Trophoblast cell (in vitro differentiated cells and primary cell): ENCODE data around the gene ALS2CL.

ENCODE experiments used
- DNase-seq, 2 donors: peaks; one replicate each; pipeline ENCODE4 v3.0.0-alpha.2; 2016
- H2AFZ ChIP-seq: 2 replicates; pipeline ENCODE4 v1.6.1; 2013; ENCODE audit warnings: low read length, moderate library complexity, mild to moderate bottlenecking; ENCODE audit not compliant: insufficient read depth, poor library complexity
- H2AK5ac ChIP-seq: 2 replicates; pipeline ENCODE4 v1.6.1; 2013; ENCODE audit warnings: mild to moderate bottlenecking, low read length
- H2BK120ac ChIP-seq: 2 replicates; pipeline ENCODE4 v1.6.1; 2013; ENCODE audit warnings: low read length, mild to moderate bottlenecking, moderate library complexity; ENCODE audit not compliant: insufficient read depth, poor library complexity
- H2BK12ac ChIP-seq: 2 replicates; pipeline ENCODE4 v1.6.1; 2013; ENCODE audit warnings: mild to moderate bottlenecking, low read length, moderate library complexity
- H2BK5ac ChIP-seq: 2 replicates; pipeline ENCODE4 v1.6.1; 2013; ENCODE audit warnings: low read length, low read depth, moderate library complexity, mild to moderate bottlenecking; ENCODE audit not compliant: poor library complexity
- H3K14ac ChIP-seq: 2 replicates; pipeline ENCODE4 v1.6.1; 2013; ENCODE audit warnings: mild to moderate bottlenecking, low read length
- H3K18ac ChIP-seq: 2 replicates; pipeline ENCODE4 v1.6.1; 2013; ENCODE audit warnings: mild to moderate bottlenecking, low read length
- H3K23ac ChIP-seq: 2 replicates; pipeline ENCODE4 v1.6.1; 2013; ENCODE audit warnings: low read length
- H3K27ac ChIP-seq: 2 replicates; pipeline ENCODE4 v1.5.1; 2013; ENCODE audit warnings: low read depth, mild to moderate bottlenecking, inconsistent platforms, low read length, moderate library complexity
- H3K27me3 ChIP-seq: 2 replicates; pipeline ENCODE4 v1.6.1; 2013; ENCODE audit warnings: inconsistent platforms, mild to moderate bottlenecking, low read length, moderate library complexity; ENCODE audit not compliant: insufficient read depth
- H3K36me3 ChIP-seq, 2 experiments: 1 replicate in 1 of 2; 2 replicates in 1 of 2; pipeline ENCODE4 v1.6.1; 2013; ENCODE audit warnings: low read length in 2 of 2, mild to moderate bottlenecking in 2 of 2, moderate library complexity in 1 of 2; ENCODE audit not compliant: insufficient read depth in 2 of 2, control insufficient read depth in 1 of 2
- H3K4ac ChIP-seq: 2 replicates; pipeline ENCODE4 v1.6.1; 2013; ENCODE audit warnings: low read depth, mild to moderate bottlenecking, low read length, moderate library complexity
- H3K4me1 ChIP-seq, 2 experiments: 1 replicate in 1 of 2; 2 replicates in 1 of 2; pipeline ENCODE4 v1.6.1; 2013; ENCODE audit warnings: low read length in 2 of 2, mild to moderate bottlenecking in 2 of 2, moderate library complexity in 1 of 2; ENCODE audit not compliant: insufficient read depth in 2 of 2, control insufficient read depth in 1 of 2
- H3K4me2 ChIP-seq: 2 replicates; pipeline ENCODE4 v1.6.1; 2013; ENCODE audit warnings: inconsistent platforms, mild to moderate bottlenecking, low read length, moderate library complexity
- H3K4me3 ChIP-seq: 2 replicates; pipeline ENCODE4 v1.5.1; 2013; ENCODE audit warnings: mild to moderate bottlenecking, low read depth, low read length, inconsistent platforms
- H3K79me1 ChIP-seq: one replicate; pipeline ENCODE4 v1.6.1; 2013; ENCODE audit warnings: low read length
- H3K79me2 ChIP-seq: 2 replicates; pipeline ENCODE4 v1.6.1; 2013; ENCODE audit warnings: low read length, mild to moderate bottlenecking; ENCODE audit not compliant: control insufficient read depth, insufficient read depth, poor library complexity
- H3K9ac ChIP-seq: 2 replicates; pipeline ENCODE4 v1.6.1; 2013; ENCODE audit warnings: mild to moderate bottlenecking, low read length
- H3K9me3 ChIP-seq: 2 replicates; pipeline ENCODE4 v1.6.1; 2013; ENCODE audit warnings: low read depth, mild to moderate bottlenecking, control low read depth, inconsistent platforms, low read length; ENCODE audit not compliant: insufficient read depth
- H4K12ac ChIP-seq: 2 replicates; pipeline ENCODE4 v1.6.1; 2013; ENCODE audit warnings: low read depth, mild to moderate bottlenecking, low read length, moderate library complexity
- H4K8ac ChIP-seq: 2 replicates; pipeline ENCODE4 v1.6.1; 2013; ENCODE audit warnings: low read depth, mild to moderate bottlenecking, low read length, moderate library complexity
- H4K91ac ChIP-seq: one replicate; pipeline ENCODE4 v1.6.1; 2013; ENCODE audit warnings: low read depth, mild to moderate bottlenecking, low read length, moderate library complexity
- WGBS: extraction: QIAGEN DNeasy Blood & Tissue Kit; methylation state at CpG from one replicate; pipeline ENCODE4 v1.1.7; 2013; ENCODE audit warnings: missing lambda C conversion rate; ENCODE audit not compliant: insufficient read length, insufficient coverage; ENCODE audit errors: extremely low coverage; 5-methylcytosine and 5-hydroxymethylcytosine counted together

The ALS2CL gene

GRCh38 chr3:46724424-46724823 is 30.9 kb upstream of the ALS2CL start:
- DNase-seq = no peak
- H3K4ac ChIP-seq = no peak overlapping the region
- no peaks in the 10 kb centered on the region for H3K79me2 ChIP-seq
- no peak overlapping the region for H2AK5ac ChIP-seq
- H3K9me3 ChIP-seq = no peaks in the 10 kb centered on the region
- H3K27ac ChIP-seq = no peak overlapping the region
- H2AFZ ChIP-seq = no peak overlapping the region
- H4K8ac ChIP-seq = no peak overlapping the region
- H3K18ac ChIP-seq = no peak overlapping the region
- H2BK12ac ChIP-seq = no peak overlapping the region
- H2BK120ac ChIP-seq = no peak overlapping the region
- WGBS = no CpG with 5 or more reads among the region's 4 CpGs
- no peak overlapping the region for H3K9ac ChIP-seq
- no peak overlapping the region for H3K14ac ChIP-seq
- H2BK5ac ChIP-seq = no peak overlapping the region
- no peak overlapping the region for H3K4me2 ChIP-seq
- H3K4me1 ChIP-seq = no peaks in the 10 kb centered on the region
- H3K27me3 ChIP-seq = no peaks in the 10 kb centered on the region
- H4K91ac ChIP-seq = no peak overlapping the region
- no peak overlapping the region for H3K23ac ChIP-seq
- no peaks in the 10 kb centered on the region for H3K36me3 ChIP-seq
- no peaks in the 10 kb centered on the region for H3K79me1 ChIP-seq
- no peak overlapping the region for H4K12ac ChIP-seq
- H3K4me3 ChIP-seq = no peak overlapping the region

GRCh38 chr3:46722443-46722842 is 29.0 kb upstream of the ALS2CL start:
- no peak overlapping the region for H4K91ac ChIP-seq
- H2BK12ac ChIP-seq = no peak overlapping the region
- H3K27me3 ChIP-seq = no peaks in the 10 kb centered on the region
- no peak overlapping the region for H3K4me3 ChIP-seq
- H3K18ac ChIP-seq = no peak overlapping the region
- no peak overlapping the region for H2BK120ac ChIP-seq
- H3K36me3 ChIP-seq = no peaks in the 10 kb centered on the region
- H3K27ac ChIP-seq = no peak overlapping the region
- WGBS = no CpG with 5 or more reads among the region's 5 CpGs
- H3K9ac ChIP-seq = no peak overlapping the region
- H3K79me2 ChIP-seq = no peaks in the 10 kb centered on the region
- no peaks in the 10 kb centered on the region for H3K4me1 ChIP-seq
- H2BK5ac ChIP-seq = no peak overlapping the region
- H4K8ac ChIP-seq = no peak overlapping the region
- H3K9me3 ChIP-seq = no peaks in the 10 kb centered on the region
- H3K23ac ChIP-seq = no peak overlapping the region
- H3K4me2 ChIP-seq = no peak overlapping the region
- no peak overlapping the region for H3K4ac ChIP-seq
- no peak for DNase-seq
- H3K14ac ChIP-seq = no peak overlapping the region
- no peak overlapping the region for H2AK5ac ChIP-seq
- no peaks in the 10 kb centered on the region for H3K79me1 ChIP-seq
- no peak overlapping the region for H2AFZ ChIP-seq
- no peak overlapping the region for H4K12ac ChIP-seq

GRCh38 chr3:46721009-46721408 is 27.5 kb upstream of the ALS2CL start:
- H3K14ac ChIP-seq = no peak overlapping the region
- no peak overlapping the region for H4K8ac ChIP-seq
- H3K27me3 ChIP-seq = no peaks in the 10 kb centered on the region
- H3K9ac ChIP-seq = no peak overlapping the region
- no peaks in the 10 kb centered on the region for H3K36me3 ChIP-seq
- H3K23ac ChIP-seq = no peak overlapping the region
- H3K27ac ChIP-seq = no peak overlapping the region
- no peaks in the 10 kb centered on the region for H3K79me1 ChIP-seq
- no peak overlapping the region for H3K4ac ChIP-seq
- no CpG with 5 or more reads among the region's 2 CpGs for WGBS
- H4K91ac ChIP-seq = no peak overlapping the region
- no peak overlapping the region for H2BK5ac ChIP-seq
- DNase-seq = no peak
- no peak overlapping the region for H2BK12ac ChIP-seq
- H3K4me2 ChIP-seq = no peak overlapping the region
- no peaks in the 10 kb centered on the region for H3K79me2 ChIP-seq
- H3K4me3 ChIP-seq = no peak overlapping the region
- H3K9me3 ChIP-seq = no peaks in the 10 kb centered on the region
- H2AFZ ChIP-seq = no peak overlapping the region
- H3K18ac ChIP-seq = no peak overlapping the region
- H4K12ac ChIP-seq = no peak overlapping the region
- no peaks in the 10 kb centered on the region for H3K4me1 ChIP-seq
- no peak overlapping the region for H2AK5ac ChIP-seq
- no peak overlapping the region for H2BK120ac ChIP-seq

GRCh38 chr3:46719735-46720271 is 26.3 kb upstream of the ALS2CL start:
- Histone ChIP-seq H2AFZ (no peak overlapping the region), H3K27me3 (no peaks in the 10 kb centered on the region), H3K23ac (no peak overlapping the region), H4K12ac (no peak overlapping the region), H3K4ac (no peak overlapping the region), H2BK5ac (no peak overlapping the region), H3K36me3 (no peaks in the 10 kb centered on the region), H3K79me1 (no peaks in the 10 kb centered on the region), H3K4me2 (no peak overlapping the region), H3K14ac (no peak overlapping the region), H3K9me3 (no peaks in the 10 kb centered on the region), H4K91ac (no peak overlapping the region), H3K9ac (no peak overlapping the region), H2AK5ac (no peak overlapping the region), H4K8ac (no peak overlapping the region), H3K79me2 (no peaks in the 10 kb centered on the region), H3K4me3 (no peak overlapping the region), H2BK120ac (no peak overlapping the region), H3K27ac (no peak overlapping the region), H2BK12ac (no peak overlapping the region), H3K4me1 (no peaks in the 10 kb centered on the region), H3K18ac (no peak overlapping the region)
- no CpG with 5 or more reads among the region's 4 CpGs for WGBS
- no peak for DNase-seq
